Effector memory CD8-positive, alpha-beta T cell (primary cell): ENCODE data around the gene DESI1.
"Not testable (repeated sequence)": the region's sequence is repeated elsewhere in the genome, so short reads cannot be mapped to it uniquely, and the experiment has no call there.

Experiments
- ATAC-seq: fragments of 150-1000 bp; cut with Tn5 transposase; replicated peaks from 2 replicates; pipeline ENCODE4 v1.10.0; 2021; ENCODE audit warnings: mild to moderate bottlenecking, moderate library complexity
- DNase-seq, 3 experiments: peaks; one replicate each; pipeline ENCODE4 v3.0.0; 2021
- H3K27ac Mint-ChIP-seq, 2 donors: one replicate each; pipeline ENCODE4 v1.8.0; 2022; ENCODE audit warnings: mild to moderate bottlenecking in 2 of 2, mixed read lengths in 2 of 2, moderate library complexity in 2 of 2
- H3K27me3 Mint-ChIP-seq, 2 donors: one replicate each; pipeline ENCODE4 v1.8.0; 2022; ENCODE audit warnings: mixed read lengths in 2 of 2
- H3K36me3 Mint-ChIP-seq: one replicate; pipeline ENCODE4 v1.8.0; 2022; ENCODE audit warnings: mild to moderate bottlenecking, moderate library complexity, mixed read lengths; ENCODE audit not compliant: insufficient read depth
- H3K4me1 Mint-ChIP-seq, 2 donors: one replicate each; pipeline ENCODE4 v1.8.0; 2022; ENCODE audit warnings: low read depth in 2 of 2, mixed read lengths in 2 of 2
- H3K4me3 Mint-ChIP-seq, 2 donors: one replicate each; pipeline ENCODE4 v1.8.0; 2022; ENCODE audit warnings: mild to moderate bottlenecking in 2 of 2, mixed read lengths in 2 of 2, moderate library complexity in 2 of 2
- H3K9me3 Mint-ChIP-seq, 2 donors: one replicate each; pipeline ENCODE4 v1.8.0; 2022; ENCODE audit warnings: mixed read lengths in 2 of 2

DESI1 gene

DNA sequence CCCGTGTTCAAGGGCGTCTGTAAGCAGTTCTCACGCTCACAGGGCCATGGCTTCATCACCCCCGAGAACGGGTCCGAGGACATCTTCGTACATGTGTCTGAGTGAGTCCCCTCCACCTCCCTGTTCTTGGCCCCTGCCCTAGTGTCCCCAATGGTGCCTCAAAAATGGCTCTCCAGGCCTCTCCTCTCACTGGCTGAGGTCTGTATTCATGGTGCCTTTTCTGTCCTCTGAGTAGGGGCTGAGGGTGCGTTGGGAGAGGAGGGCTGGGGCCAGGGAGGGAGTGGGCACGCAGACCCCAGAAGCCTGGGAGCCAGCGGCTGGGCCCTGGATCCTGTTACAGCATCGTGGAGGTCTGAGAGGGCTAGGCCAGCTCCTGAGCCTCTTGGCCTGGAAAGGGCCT lies 47.2 kb downstream of the DESI1 start:
- no peak overlapping the region for H3K4me3 Mint-ChIP-seq
- no peaks in the 10 kb centered on the region for H3K4me1 Mint-ChIP-seq
- no peak for ATAC-seq
- peaks cover 8% of the 10 kb centered on the region for H3K36me3 Mint-ChIP-seq
- H3K27ac Mint-ChIP-seq = no peak overlapping the region
- H3K27me3 Mint-ChIP-seq = no peaks in the 10 kb centered on the region
- H3K9me3 Mint-ChIP-seq = no peaks in the 10 kb centered on the region
- no peak for DNase-seq

DNA sequence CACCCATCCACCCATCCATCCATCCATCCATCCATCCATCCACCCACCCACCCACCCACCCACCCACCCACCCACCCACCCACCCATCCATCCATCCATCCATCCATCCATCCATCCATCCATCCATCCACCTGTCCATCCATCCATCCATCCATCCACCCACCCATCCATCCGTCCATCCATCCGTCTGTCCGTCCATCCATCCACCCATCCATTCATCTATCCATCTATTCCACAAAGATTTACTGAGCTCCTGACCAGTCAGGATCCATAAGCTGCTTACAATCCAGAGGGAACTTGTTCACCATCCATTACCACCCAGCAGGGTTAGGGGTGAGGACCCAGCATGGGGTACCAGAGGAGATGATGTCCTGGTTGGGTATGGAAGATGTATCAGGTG lies 48.5 kb downstream of the DESI1 start:
- DNase-seq, H3K27me3 Mint-ChIP-seq, H3K4me3 Mint-ChIP-seq, H3K9me3 Mint-ChIP-seq, H3K4me1 Mint-ChIP-seq, ATAC-seq, H3K36me3 Mint-ChIP-seq: not testable (repeated sequence)
- peak overlapping the region in 1 of 2 donors; percentile 56 for H3K27ac Mint-ChIP-seq

DNA sequence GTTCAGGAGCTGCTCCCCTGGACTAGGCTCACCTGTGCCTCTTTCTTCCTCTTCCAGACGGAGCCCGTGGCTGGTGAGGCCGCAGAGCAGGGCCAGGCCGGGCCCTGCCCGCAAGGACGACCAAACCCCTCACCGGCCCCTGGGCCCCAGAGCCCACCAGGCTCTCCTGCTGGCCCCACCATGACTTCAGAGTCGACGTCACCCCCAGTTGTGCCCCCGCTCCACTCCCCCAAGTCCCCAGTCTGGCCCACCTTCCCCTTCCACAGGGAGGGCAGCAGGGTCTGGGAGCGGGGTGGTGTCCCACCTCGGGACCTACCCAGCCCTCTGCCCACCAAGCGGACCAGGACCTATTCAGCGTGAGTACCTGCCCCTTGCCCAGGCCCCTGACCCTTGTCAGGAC lies 49.1 kb downstream of the DESI1 start:
- no peak overlapping the region for H3K4me3 Mint-ChIP-seq

DNA sequence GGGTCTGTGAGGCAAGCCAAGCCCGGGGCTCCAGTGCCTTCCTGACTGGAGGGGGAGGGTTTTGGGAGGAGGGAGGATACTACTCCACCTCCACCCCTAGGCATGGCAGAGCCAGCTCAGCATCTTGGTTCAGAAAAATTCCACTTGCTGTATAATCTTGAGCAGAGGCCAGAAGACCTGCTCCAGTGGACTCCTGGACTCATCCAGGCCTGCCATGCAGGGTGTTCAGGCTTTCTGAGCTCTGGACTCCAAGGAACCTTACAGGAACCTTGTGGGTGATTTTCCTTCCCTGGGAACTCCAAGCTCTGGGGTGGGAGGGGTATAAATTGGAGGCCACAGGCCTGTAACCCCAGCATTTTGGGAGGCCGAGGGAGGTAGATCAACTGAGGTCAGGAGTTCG lies 50.6 kb downstream of the DESI1 start:
- Mint-ChIP-seq H3K4me3 (no peak overlapping the region), H3K27me3 (no peaks in the 10 kb centered on the region), H3K9me3 (no peaks in the 10 kb centered on the region), H3K4me1 (no peaks in the 10 kb centered on the region), H3K27ac (peak overlapping the region in 1 of 2 donors; percentile 44), H3K36me3 (peaks cover 3% of the 10 kb centered on the region)
- DNase-seq (no peak), ATAC-seq (no peak)

More for the DNA sequence above, 49.1 kb downstream of the DESI1 start:
- ATAC-seq (no peak), DNase-seq (no peak)
- no peaks in the 10 kb centered on the region for H3K27me3 Mint-ChIP-seq
- H3K9me3 Mint-ChIP-seq = no peaks in the 10 kb centered on the region
- H3K4me1 Mint-ChIP-seq = no peaks in the 10 kb centered on the region
- peaks cover 3% of the 10 kb centered on the region for H3K36me3 Mint-ChIP-seq
- no peak overlapping the region for H3K27ac Mint-ChIP-seq

DNA sequence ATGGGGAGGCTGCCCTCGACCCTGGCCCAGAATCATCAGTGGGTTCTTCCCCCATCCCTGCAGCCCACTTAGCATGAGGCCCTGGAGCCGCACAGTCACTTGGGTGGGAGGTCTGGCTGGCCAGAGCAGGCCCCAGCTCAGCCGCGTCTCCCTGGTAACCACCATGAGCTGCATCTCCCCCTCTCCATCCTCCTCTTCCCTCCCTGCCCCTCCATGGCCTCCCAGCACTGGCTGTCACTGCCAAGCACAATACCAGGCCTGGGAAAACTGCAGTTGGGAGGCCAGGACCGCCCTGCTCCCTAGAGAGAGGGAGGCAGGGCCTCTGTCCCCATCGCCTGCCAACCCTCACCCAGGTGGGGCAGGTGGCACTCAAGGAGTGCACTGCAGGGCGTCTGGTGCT lies 52.0 kb downstream of the DESI1 start:
- DNase-seq (no peak), ATAC-seq (no peak)
- no peaks in the 10 kb centered on the region for H3K4me1 Mint-ChIP-seq
- no peaks in the 10 kb centered on the region for H3K9me3 Mint-ChIP-seq
- no peak overlapping the region for H3K4me3 Mint-ChIP-seq
- H3K36me3 Mint-ChIP-seq = no peaks in the 10 kb centered on the region
- H3K27ac Mint-ChIP-seq = no peak overlapping the region
- H3K27me3 Mint-ChIP-seq = no peaks in the 10 kb centered on the region

DNA sequence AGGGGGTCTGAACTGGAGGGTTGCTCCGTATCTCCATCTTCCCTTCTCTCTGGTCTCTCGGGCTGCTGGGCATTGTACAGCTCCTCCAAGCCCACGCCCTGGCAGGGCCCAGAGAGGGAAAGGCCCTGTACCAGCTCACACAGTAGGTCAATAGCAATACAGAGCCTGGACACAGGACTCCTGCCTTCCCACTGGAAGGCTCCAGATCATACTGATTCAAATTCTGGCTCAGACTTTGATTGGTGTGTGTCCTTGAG lies 53.4 kb downstream of the DESI1 start:
- no peak overlapping the region for H3K27ac Mint-ChIP-seq
- H3K27me3 Mint-ChIP-seq = peaks cover 0 to 6% of the 10 kb centered on the region in 2 donors
- no peaks in the 10 kb centered on the region for H3K4me1 Mint-ChIP-seq
- no peaks in the 10 kb centered on the region for H3K9me3 Mint-ChIP-seq
- no peaks in the 10 kb centered on the region for H3K36me3 Mint-ChIP-seq
- ATAC-seq (no peak), DNase-seq (no peak)
- no peak overlapping the region for H3K4me3 Mint-ChIP-seq

DNA sequence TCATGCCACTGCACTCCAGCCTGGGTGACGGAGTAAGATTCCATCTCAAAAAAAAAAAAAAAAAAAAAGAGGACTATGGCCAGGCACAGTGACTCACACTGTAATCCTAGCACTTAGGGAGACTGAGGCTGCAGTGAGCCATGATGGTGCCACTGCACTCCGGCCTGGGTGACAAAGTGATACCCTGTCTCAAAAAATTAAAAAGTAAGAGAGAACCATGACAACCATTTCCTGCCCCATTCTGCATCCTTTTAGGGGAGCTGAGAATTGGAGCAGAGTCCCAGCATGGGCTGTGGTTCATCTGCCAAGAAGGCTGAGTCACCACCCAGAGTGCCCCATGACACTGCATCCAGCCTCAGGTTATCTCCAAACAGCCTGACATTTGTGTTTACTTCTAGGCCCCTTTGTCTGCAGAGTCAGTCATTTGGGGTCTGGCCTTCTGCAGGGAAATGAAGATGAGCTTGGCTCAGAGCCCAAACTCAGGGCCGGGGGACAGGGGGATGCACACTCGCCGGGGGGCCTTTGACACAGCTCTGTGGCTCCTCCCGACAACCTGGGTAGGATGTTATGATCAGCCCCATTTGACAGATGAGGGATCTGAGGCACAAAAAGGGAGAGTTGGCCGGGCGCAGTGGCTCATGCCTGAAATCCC lies 55.3 kb downstream of the DESI1 start:
- no peaks in the 10 kb centered on the region for H3K9me3 Mint-ChIP-seq
- H3K4me1 Mint-ChIP-seq = no peaks in the 10 kb centered on the region
- no peak overlapping the region for H3K27ac Mint-ChIP-seq
- H3K4me3 Mint-ChIP-seq = no peak overlapping the region
- peak; percentile 41 for ATAC-seq
- H3K27me3 Mint-ChIP-seq = peaks cover 7 to 25% of the 10 kb centered on the region in 2 donors
- no peak for DNase-seq
- no peaks in the 10 kb centered on the region for H3K36me3 Mint-ChIP-seq

DNA sequence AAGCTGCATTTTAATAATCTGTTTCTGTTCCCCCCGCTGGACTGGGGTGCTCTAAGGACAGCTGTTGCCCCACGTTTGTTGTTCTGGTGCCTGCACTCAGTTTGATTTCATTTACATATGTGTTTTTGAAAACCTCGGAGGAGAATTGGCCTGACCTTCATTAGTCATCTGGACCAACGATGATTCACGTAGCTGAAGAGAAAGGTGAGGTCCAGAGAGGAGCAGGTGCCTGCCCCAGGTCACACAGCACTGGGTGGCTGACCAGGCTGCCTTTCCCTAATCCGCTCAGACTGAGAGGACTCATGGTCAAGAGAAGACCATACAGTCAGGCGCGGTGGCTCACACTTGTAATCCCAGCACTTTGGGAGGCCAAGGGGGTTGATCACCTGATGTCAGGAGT lies 56.3 kb downstream of the DESI1 start:
- no peaks in the 10 kb centered on the region for H3K36me3 Mint-ChIP-seq
- DNase-seq (no peak), ATAC-seq (no peak)
- H3K4me1 Mint-ChIP-seq = no peaks in the 10 kb centered on the region
- H3K4me3 Mint-ChIP-seq = no peak overlapping the region
- no peak overlapping the region for H3K27ac Mint-ChIP-seq
- peaks cover 7 to 35% of the 10 kb centered on the region in 2 donors for H3K27me3 Mint-ChIP-seq
- no peaks in the 10 kb centered on the region for H3K9me3 Mint-ChIP-seq

DNA sequence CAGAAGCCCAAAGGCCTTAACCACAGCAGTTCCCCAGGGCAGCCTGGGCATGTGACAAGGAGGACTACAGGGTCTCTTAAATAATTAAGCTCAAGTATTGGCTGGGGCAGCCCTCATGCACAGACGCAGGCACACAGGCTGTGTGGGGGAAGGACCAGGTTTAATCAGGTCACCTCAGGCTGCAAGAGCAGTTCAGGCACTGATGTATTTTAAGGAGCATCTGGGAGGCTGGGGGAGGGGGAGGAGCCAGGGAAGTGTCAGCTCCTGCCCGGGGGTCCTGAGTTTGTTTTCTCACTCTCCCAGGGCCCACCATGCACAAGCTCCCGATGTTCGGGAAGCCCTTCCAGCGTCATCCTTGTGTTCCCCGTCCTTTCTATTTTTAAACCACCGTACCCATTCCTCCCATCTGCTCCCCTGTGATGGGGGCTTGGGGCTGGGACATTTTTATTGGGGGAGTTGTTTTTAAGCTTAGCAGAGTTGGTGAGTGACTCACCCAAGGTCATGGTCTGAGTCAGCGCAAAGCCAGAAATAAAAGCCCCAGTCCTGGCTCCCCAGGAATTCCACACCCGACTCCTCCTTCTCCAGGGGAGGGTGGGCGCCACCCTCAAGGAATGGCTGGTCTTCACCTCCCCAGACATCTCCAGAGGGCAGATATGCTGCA lies 57.7 kb downstream of the DESI1 start:
- Mint-ChIP-seq H3K9me3 (no peaks in the 10 kb centered on the region), H3K27ac (no peak overlapping the region), H3K4me1 (no peaks in the 10 kb centered on the region), H3K4me3 (no peak overlapping the region), H3K36me3 (no peaks in the 10 kb centered on the region), H3K27me3 (peaks cover 7 to 44% of the 10 kb centered on the region in 2 donors)
- no peak for DNase-seq
- ATAC-seq = no peak

DNA sequence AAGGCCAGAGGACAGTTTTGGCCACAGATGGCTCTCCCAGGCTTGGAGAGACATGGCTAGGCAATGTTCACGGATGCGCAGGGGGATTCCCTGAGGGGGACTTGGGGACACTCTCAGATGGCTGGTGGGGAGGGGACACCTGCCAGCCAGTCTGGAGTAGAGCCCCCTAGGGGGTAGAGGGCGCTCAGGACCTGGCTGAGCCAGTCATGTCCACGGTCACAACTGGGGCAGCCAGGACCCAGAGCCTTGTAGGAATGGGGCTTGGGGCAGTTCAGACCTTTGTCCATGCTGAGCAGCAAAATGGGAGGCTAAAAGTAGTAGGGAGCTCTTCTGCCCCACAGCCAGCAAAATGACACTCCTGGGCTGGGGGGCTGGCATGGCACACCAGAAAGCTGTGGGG lies 58.4 kb downstream of the DESI1 start:
- Mint-ChIP-seq H3K9me3 (no peaks in the 10 kb centered on the region), H3K36me3 (no peaks in the 10 kb centered on the region), H3K4me1 (no peaks in the 10 kb centered on the region), H3K27me3 (peaks cover 13 to 51% of the 10 kb centered on the region in 2 donors), H3K27ac (no peak overlapping the region), H3K4me3 (no peak overlapping the region)
- ATAC-seq (no peak), DNase-seq (no peak)

DNA sequence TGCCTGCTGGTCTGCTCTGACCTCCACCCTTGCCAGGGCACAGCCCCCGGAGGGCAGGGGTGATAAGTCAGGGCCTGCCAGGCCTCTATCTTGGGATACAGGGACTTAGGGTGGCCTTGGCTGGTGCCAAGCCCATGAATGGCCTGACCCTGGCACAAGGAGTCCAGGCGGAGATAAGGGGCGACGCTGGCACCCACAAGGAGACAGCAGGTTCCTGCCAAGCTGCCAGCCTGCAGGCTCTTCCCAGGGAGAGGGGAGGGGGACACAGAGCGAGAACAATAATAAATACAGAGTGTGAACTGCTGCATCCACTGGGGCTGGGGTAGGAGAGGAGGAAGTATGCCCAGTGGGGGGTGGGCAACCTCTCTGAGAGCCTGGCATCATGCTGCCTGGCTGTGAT lies 59.1 kb downstream of the DESI1 start:
- DNase-seq = no peak
- Mint-ChIP-seq H3K36me3 (no peaks in the 10 kb centered on the region), H3K4me3 (no peak overlapping the region), H3K27ac (no peak overlapping the region), H3K4me1 (no peaks in the 10 kb centered on the region), H3K9me3 (no peaks in the 10 kb centered on the region), H3K27me3 (peaks cover 16 to 58% of the 10 kb centered on the region in 2 donors)
- no peak for ATAC-seq

DNA sequence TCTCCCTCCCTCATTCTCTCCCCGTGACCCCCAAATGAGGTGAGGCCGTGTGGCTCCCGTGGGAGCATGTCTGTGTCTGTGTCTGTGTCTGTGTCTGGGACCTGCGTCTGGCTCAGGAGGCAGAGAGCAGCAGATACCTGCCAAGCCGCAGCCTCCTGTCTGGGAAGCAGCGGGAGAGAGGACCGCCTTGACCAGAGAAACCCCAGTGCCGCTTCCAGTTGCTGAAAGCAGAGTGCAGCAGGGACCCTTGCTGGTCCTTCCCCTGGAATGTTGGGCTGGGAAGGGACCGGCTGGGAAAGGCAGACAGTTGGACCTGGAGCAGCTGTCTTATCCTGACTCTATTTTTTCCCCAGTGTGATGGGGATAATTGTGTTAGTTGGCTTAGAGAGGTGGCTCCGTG lies 59.5 kb downstream of the DESI1 start:
- ATAC-seq = no peak
- H3K4me3 Mint-ChIP-seq = no peak overlapping the region
- H3K4me1 Mint-ChIP-seq = no peaks in the 10 kb centered on the region
- no peaks in the 10 kb centered on the region for H3K36me3 Mint-ChIP-seq
- no peak overlapping the region for H3K27ac Mint-ChIP-seq
- DNase-seq = no peak
- peaks cover 20 to 62% of the 10 kb centered on the region in 2 donors for H3K27me3 Mint-ChIP-seq
- no peaks in the 10 kb centered on the region for H3K9me3 Mint-ChIP-seq

DNA sequence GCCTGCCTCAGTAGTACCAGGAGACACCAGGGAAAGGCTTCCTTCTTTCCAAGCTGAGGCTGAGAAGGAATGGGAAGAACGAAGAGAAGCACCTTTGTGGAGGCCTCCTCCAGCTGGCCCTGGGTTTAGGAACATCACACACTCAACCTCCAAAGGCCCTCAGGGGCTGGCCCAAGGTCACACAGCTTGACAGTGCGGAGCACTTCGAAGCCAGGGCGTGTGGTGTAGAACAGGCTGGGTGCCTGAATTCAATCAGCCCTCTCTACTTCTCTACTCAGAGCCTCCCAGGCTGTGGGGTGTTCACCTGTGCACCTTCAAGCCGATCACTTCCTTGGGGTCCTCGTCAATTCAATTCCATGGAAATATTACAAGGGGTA lies 60.8 kb downstream of the DESI1 start:
- no peak for DNase-seq
- Mint-ChIP-seq H3K36me3 (no peaks in the 10 kb centered on the region), H3K27ac (no peak overlapping the region), H3K9me3 (no peaks in the 10 kb centered on the region), H3K4me1 (no peaks in the 10 kb centered on the region), H3K27me3 (peaks cover 23 to 75% of the 10 kb centered on the region in 2 donors), H3K4me3 (no peak overlapping the region)
- ATAC-seq = no peak

DNA sequence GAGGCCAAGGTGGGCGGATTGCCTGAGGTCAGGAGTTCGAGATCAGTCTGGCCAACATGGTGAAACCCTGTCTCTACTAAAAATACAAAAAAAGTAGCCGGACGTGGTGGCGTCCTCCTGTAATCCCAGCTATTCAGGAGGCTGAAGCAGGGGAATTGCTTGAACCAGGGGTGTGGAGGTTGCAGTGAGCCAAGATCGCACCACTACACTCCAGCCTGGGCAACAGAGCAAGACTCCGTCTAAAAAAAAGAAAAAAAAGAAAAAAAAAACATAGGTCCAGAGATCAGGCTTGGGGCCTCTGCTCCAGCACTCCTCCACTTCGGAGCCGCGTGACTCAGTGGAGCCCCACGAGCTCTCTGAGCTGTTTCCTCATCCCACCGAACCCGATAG lies 62.6 kb downstream of the DESI1 start:
- H3K27ac Mint-ChIP-seq, H3K4me3 Mint-ChIP-seq, H3K4me1 Mint-ChIP-seq, H3K36me3 Mint-ChIP-seq, ATAC-seq, DNase-seq, H3K9me3 Mint-ChIP-seq: not testable (repeated sequence)
- peaks cover 23 to 86% of the 10 kb centered on the region in 2 donors for H3K27me3 Mint-ChIP-seq
